Endothelial cell of umbilical vein (primary cell): ENCODE results near the gene BABAM2. TPM values are rescaled to one million over a fixed set of nuclear protein-coding genes. Genes with fewer than 3 reads are reported as not detected.

Source experiments
- BruUV-seq: library from RNA; stranded (reverse); fragments of 400-500 nt; replicated peaks from 2 replicates; lab custom pipeline; 2021; lab: Mats Ljungman, UMichigan
- CTCF ChIA-PET: fragments of 300-600, 350-600 bp; sonication (Branson Sonifier 250); formaldehyde crosslinking; loops from one replicate; lab custom pipeline; 2021; ENCODE audit warnings: antibody characterized with exemption, inconsistent platforms; lab: Charles Lee
- POLR2A ChIA-PET: fragments of 300-600, 350-600 bp; sonication (Branson Sonifier 250); formaldehyde crosslinking; loops from one replicate; lab custom pipeline; 2021; ENCODE audit warnings: antibody characterized with exemption, inconsistent platforms; lab: Charles Lee
- DNase-seq: peaks from one replicate; pipeline ENCODE4 v3.0.0-alpha.2; 2011; ENCODE audit warnings: low read depth, low spot score
- FAIRE-seq: peaks from 2 replicates; lab custom pipeline; 2011; peaks lifted over from hg19 to GRCh38; lab: Jason Lieb, UNC
- H2AFZ ChIP-seq: 2 replicates; pipeline ENCODE4 v1.6.0; 2012; ENCODE audit warnings: low read depth, low read length, control low read depth, inconsistent platforms
- H3K27ac ChIP-seq: 2 replicates; pipeline ENCODE4 v1.5.1; 2011; ENCODE audit warnings: low read depth, mild to moderate bottlenecking, control low read depth, low read length, moderate library complexity; ENCODE audit not compliant: insufficient read depth
- H3K27me3 ChIP-seq, 2 experiments: 2 replicates each; pipeline versions ENCODE4 v1.6.0 to v1.6.1; 2011; ENCODE audit warnings: low read length in 2 of 2, mixed read lengths in 1 of 2; ENCODE audit not compliant: control insufficient read depth in 2 of 2, insufficient read depth in 2 of 2
- H3K36me3 ChIP-seq, 2 experiments: 2 replicates in 1 of 2; 3 replicates in 1 of 2; pipeline ENCODE4 v1.5.1; 2011; ENCODE audit warnings: low read length in 2 of 2, mild to moderate bottlenecking in 1 of 2, moderate library complexity in 1 of 2; ENCODE audit not compliant: control insufficient read depth in 2 of 2, insufficient read depth in 2 of 2; ENCODE audit errors: extremely low read depth in 1 of 2
- H3K4me1 ChIP-seq: 3 replicates; pipeline ENCODE4 v1.5.1; 2011; ENCODE audit warnings: mild to moderate bottlenecking, low read length; ENCODE audit not compliant: control insufficient read depth, insufficient read depth; ENCODE audit errors: extremely low read depth
- H3K4me2 ChIP-seq: 2 replicates; pipeline ENCODE4 v1.6.1; 2011; ENCODE audit warnings: low read length, control low read depth, mixed read lengths; ENCODE audit not compliant: insufficient read depth
- H3K4me3 ChIP-seq, 3 experiments: fragments of 200-600 bp in 1 of 3; sonication (generic), shearing (Covaris generic) in 1 of 3; replicated peaks in 1 of 3; 2 replicates each; pipeline ENCODE4 v1.5.1; 2011 to 2016; ENCODE audit warnings: control low read depth in 3 of 3, low read length in 3 of 3, mild to moderate bottlenecking in 2 of 3, inconsistent platforms in 1 of 3, low read depth in 1 of 3, moderate library complexity in 1 of 3; ENCODE audit not compliant: insufficient read depth in 1 of 3
- H3K79me2 ChIP-seq: 2 replicates; pipeline ENCODE4 v1.6.0; 2012; ENCODE audit warnings: low read length, inconsistent platforms; ENCODE audit not compliant: control insufficient read depth, insufficient read depth
- H3K9ac ChIP-seq: replicated peaks from 2 replicates; pipeline ENCODE3; 2011; ENCODE audit warnings: low read length, control low read depth; ENCODE audit not compliant: insufficient read depth; ENCODE audit errors: extremely low read depth
- H3K9me1 ChIP-seq: replicated peaks from 3 replicates; pipeline ENCODE4 v1.6.0; 2011; ENCODE audit warnings: mild to moderate bottlenecking, low read length; ENCODE audit not compliant: control insufficient read depth, insufficient read depth; ENCODE audit errors: extremely low read depth
- H3K9me3 ChIP-seq: replicated peaks from 2 replicates; pipeline ENCODE4 v1.5.1; 2012; ENCODE audit warnings: low read length, inconsistent platforms; ENCODE audit not compliant: control insufficient read depth, insufficient read depth
- H4K20me1 ChIP-seq: replicated peaks from 2 replicates; pipeline ENCODE3; 2011; ENCODE audit warnings: mild to moderate bottlenecking, low read length; ENCODE audit not compliant: control insufficient read depth, insufficient read depth; ENCODE audit errors: extremely low read depth
- EZH2 ChIP-seq: IDR thresholded peaks from 2 replicates; pipeline ENCODE4 v1.6.1; 2012; ENCODE audit warnings: borderline replicate concordance, low read depth, mild to moderate bottlenecking, moderate library complexity, low read length, inconsistent platforms; ENCODE audit not compliant: severe bottlenecking
- FOS ChIP-seq: IDR thresholded peaks from 2 replicates; pipeline ENCODE4 v1.6.1; 2011; ENCODE audit warnings: mild to moderate bottlenecking, low read length, moderate library complexity, borderline replicate concordance; ENCODE audit not compliant: insufficient read depth
- GATA2 ChIP-seq: IDR thresholded peaks from 2 replicates; pipeline ENCODE4 v1.7.0; 2011; ENCODE audit warnings: low read depth, mild to moderate bottlenecking, moderate library complexity, mixed read lengths, low read length; ENCODE audit not compliant: insufficient read length, insufficient read depth
- JUN ChIP-seq: IDR thresholded peaks from 2 replicates; pipeline ENCODE4 v1.6.1; 2011; ENCODE audit warnings: borderline replicate concordance, low read depth; ENCODE audit not compliant: insufficient read length, insufficient read depth
- MAX ChIP-seq: IDR thresholded peaks from 2 replicates; pipeline ENCODE4 v1.6.1; 2011; ENCODE audit not compliant: insufficient read depth, insufficient read length
- MYC ChIP-seq: IDR thresholded peaks from one replicate; pipeline ENCODE4 v1.6.1; 2011; ENCODE audit warnings: mild to moderate bottlenecking, low read depth, low read length
- POLR2AphosphoS5 ChIP-seq: IDR thresholded peaks from 2 replicates; pipeline ENCODE4 v1.6.1; 2012; ENCODE audit warnings: low read depth, mild to moderate bottlenecking, control low read depth, low read length, moderate library complexity; ENCODE audit not compliant: insufficient read depth
- dilution Hi-C: fragments of 300-500 bp; cut with MboI; formaldehyde crosslinking; loops from one replicate; pipeline ENCODE4 v1.15.0; 2019; ENCODE audit warnings: low sequenced_read_pairs; ENCODE audit not compliant: extremely low pct_ligation_motif_present
- intact Hi-C: fragments of 100-400 bp; cut with micrococcal nuclease; formaldehyde crosslinking; loops from one replicate; pipeline ENCODE4 v1.10.0; 2022
- polyA plus RNA-seq, 4 experiments: library from polyadenylated mRNA; depleted of rRNA in 3 of 4; stranded (reverse) in 3 of 4; unstranded in 1 of 4; fragments of >200 nt; gene quantifications; 2 replicates each; pipeline versions ENCODE4 v1.2.1 to v1.2.3, GENCODE V29; 2011 to 2012; ENCODE audit warnings: missing spikeins in 1 of 4
- total RNA-seq: library from RNA; stranded (reverse); gene quantifications from 2 replicates; pipeline ENCODE4 v1.2.3, GENCODE V29; 2021

Gene BABAM2
- total and polyA plus RNA-seq, 2 donors (not counting 3 experiments of a cell fraction or from before 2014, with no cell fraction given): 19.9 to 27.6 TPM

DNA sequence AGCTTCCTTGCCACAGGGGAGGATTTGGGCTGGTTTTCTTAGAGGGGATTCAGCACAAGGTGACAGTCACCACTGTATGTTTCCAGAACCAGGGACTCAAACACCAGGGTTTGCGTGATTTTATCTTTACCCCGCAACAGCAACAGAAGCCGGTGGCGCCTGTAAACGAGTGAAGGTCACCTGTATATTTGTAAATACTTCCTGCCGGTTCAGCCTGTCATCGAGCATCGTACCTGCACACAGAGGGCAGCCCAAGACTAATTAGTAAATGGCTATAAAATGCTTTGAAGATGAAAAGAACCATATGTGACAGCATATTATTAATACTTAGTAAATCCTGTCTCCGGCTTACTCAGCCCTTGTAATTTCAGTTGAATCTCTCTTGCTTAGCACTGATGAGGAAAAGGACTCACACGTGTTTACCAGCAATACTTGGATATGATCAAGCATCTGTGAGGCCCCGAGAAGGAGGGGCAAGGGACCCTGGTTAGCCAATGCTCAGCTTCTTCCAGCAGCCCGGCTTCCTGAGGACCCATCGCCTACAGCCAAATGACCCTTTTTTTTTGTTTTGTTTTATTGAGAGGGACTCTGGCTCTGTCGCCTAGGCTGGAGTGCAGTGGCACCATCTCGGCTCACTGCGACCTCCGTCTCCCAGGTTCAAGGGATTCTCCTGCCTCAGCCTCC is 450.8 kb downstream of the BABAM2 start:
- no peaks in the 10 kb centered on the region for H4K20me1 ChIP-seq
- H3K4me1 ChIP-seq: peaks cover 24% of the 10 kb centered on the region
- H3K9me1 ChIP-seq: no peaks in the 10 kb centered on the region
- no peaks in the 10 kb centered on the region for H3K9me3 ChIP-seq
- no peaks in the 10 kb centered on the region for H3K27me3 ChIP-seq
- TF ChIP-seq EZH2 (no peak), GATA2 (no peak), JUN (no peak), MAX (no peak), FOS (no peak), POLR2AphosphoS5 (no peak), MYC (no peak)
- dilution Hi-C loops: no loop called here
- H3K36me3 ChIP-seq: no peaks in the 10 kb centered on the region
- H3K9ac ChIP-seq: no peak overlapping the region
- CTCF ChIA-PET: interaction anchor here (1.4 to 2.1 kb wide), 3 partner anchors 17 to 65 kb away, joined by 4 to 6 read pairs (median 4); no protein-coding TSS in a partner anchor
- no peak overlapping the region for H3K27ac ChIP-seq
- no peak overlapping the region for H3K4me3 ChIP-seq
- DNase-seq (no peak), FAIRE-seq (peak; percentile 52)
- POLR2A ChIA-PET: interaction anchor here (1.0 kb wide), 1 partner anchor 15 kb away, joined by 3 read pairs; no protein-coding TSS in a partner anchor
- H3K4me2 ChIP-seq: no peak overlapping the region
- BruUV-seq: no TSS peak
- no peak overlapping the region for H2AFZ ChIP-seq
- intact Hi-C loops: no loop called here
- H3K79me2 ChIP-seq: no peaks in the 10 kb centered on the region
